Mammary epithelial cell (primary cell): ENCODE results near the gene PAWR.

Experiments used
- CTCF ChIP-seq, 2 donors: IDR thresholded peaks in 1 of 2; conservative IDR thresholded peaks in 1 of 2; 2 replicates each; pipeline ENCODE4 v1.5.1; 2011 to 2012; ENCODE audit warnings: inconsistent platforms in 2 of 2, low read length in 2 of 2, mild to moderate bottlenecking in 2 of 2, control low read depth in 1 of 2, low read depth in 1 of 2; ENCODE audit not compliant: insufficient read depth in 1 of 2; ENCODE audit errors: extremely low read depth in 1 of 2
- EZH2 ChIP-seq: IDR thresholded peaks from 2 replicates; pipeline ENCODE4 v1.6.1; 2012; ENCODE audit warnings: low read length, inconsistent platforms, borderline replicate concordance

DNA sequence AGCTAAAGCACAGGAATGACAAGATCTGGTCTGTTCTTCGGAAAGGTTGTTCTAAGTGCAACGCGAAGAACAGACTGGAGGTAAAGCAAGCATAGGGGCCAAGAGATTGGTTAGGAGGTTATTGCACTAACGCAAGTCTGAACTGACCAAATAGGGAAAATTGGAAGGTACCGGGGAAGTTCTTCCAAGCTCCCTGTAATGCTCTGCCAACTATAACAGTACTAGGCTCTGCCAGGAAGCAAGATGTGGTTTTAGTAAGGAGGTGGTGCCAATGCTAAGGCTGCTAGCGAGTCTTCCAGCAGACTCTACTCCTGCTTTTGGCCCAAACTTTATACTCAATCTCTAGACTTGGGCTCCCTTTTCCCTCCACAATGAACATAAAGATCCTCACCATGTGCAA, 138.6 kb downstream of the PAWR start:
- TF ChIP-seq CTCF (conservative IDR thresholded peaks at IDR 0.05 in 1 of 2, IDR thresholded peaks at IDR 0.05 in 1 of 2; ENCODE audit: extremely low read depth in 1 of 2, insufficient read depth in 1 of 2, low read depth in 1 of 2, low read length in 2 of 2) (no peak), EZH2 (no peak)
